Effector memory CD8-positive, alpha-beta T cell (primary cell): ENCODE measurements around the gene C2CD5.
A peak's percentile ranks its signal among the peaks of the same experiment; 100 is the strongest.
"Not testable (repeated sequence)": the region's sequence is repeated elsewhere in the genome, so short reads cannot be mapped to it uniquely, and the experiment has no call there.

ENCODE experiments used
- ATAC-seq: fragments of 150-1000 bp; cut with Tn5 transposase; replicated peaks from 2 replicates; pipeline ENCODE4 v1.10.0; 2021; ENCODE audit warnings: mild to moderate bottlenecking, moderate library complexity
- DNase-seq, 3 experiments: peaks; one replicate each; pipeline ENCODE4 v3.0.0; 2021
- H3K27ac Mint-ChIP-seq, 2 donors: one replicate each; pipeline ENCODE4 v1.8.0; 2022; ENCODE audit warnings: mild to moderate bottlenecking in 2 of 2, mixed read lengths in 2 of 2, moderate library complexity in 2 of 2
- H3K27me3 Mint-ChIP-seq, 2 donors: one replicate each; pipeline ENCODE4 v1.8.0; 2022; ENCODE audit warnings: mixed read lengths in 2 of 2
- H3K36me3 Mint-ChIP-seq: one replicate; pipeline ENCODE4 v1.8.0; 2022; ENCODE audit warnings: mild to moderate bottlenecking, moderate library complexity, mixed read lengths; ENCODE audit not compliant: insufficient read depth
- H3K4me1 Mint-ChIP-seq, 2 donors: one replicate each; pipeline ENCODE4 v1.8.0; 2022; ENCODE audit warnings: low read depth in 2 of 2, mixed read lengths in 2 of 2
- H3K4me3 Mint-ChIP-seq, 2 donors: one replicate each; pipeline ENCODE4 v1.8.0; 2022; ENCODE audit warnings: mild to moderate bottlenecking in 2 of 2, mixed read lengths in 2 of 2, moderate library complexity in 2 of 2
- H3K9me3 Mint-ChIP-seq, 2 donors: one replicate each; pipeline ENCODE4 v1.8.0; 2022; ENCODE audit warnings: mixed read lengths in 2 of 2

C2CD5 gene

GRCh38 chr12:22457085-22457484 lies 87.3 kb downstream of the C2CD5 start:
- Mint-ChIP-seq H3K4me3 (no peak overlapping the region), H3K27ac (no peak overlapping the region), H3K36me3 (peaks cover 7% of the 10 kb centered on the region), H3K9me3 (no peaks in the 10 kb centered on the region), H3K27me3 (no peaks in the 10 kb centered on the region), H3K4me1 (peaks cover 0 to 4% of the 10 kb centered on the region in 2 donors)
- DNase-seq, result no peak
- ATAC-seq, result no peak

- no peak for ATAC-seq
- DNase-seq, result no peak
- no peak overlapping the region for H3K4me3 Mint-ChIP-seq
- peaks cover 12% of the 10 kb centered on the region for H3K36me3 Mint-ChIP-seq
- H3K4me1 Mint-ChIP-seq, result no peaks in the 10 kb centered on the region
- H3K27ac Mint-ChIP-seq, result no peak overlapping the region
- no peaks in the 10 kb centered on the region for H3K9me3 Mint-ChIP-seq
- no peaks in the 10 kb centered on the region for H3K27me3 Mint-ChIP-seq
Measured at GRCh38 chr12:22453511-22453910, 90.8 kb downstream of the C2CD5 start.

DNA sequence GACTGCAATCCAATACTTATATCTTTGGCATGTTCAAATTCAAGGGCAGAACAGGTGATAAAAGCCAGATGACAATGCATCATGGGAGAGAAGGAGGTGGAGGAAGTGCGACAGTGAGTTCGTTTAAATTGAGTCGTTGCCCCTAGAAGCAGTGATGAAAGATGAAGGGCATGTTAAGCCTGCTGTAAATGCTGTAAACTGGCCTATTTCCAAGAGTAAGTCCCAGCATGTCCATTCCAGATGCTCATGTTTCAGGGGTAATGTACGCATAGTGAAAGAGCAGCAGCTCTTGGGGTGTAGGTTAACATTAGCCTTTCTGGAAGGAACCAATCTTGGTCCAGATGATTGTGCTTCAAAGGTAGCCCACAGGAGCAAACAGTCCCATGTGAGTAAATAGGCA lies 97.1 kb downstream of the C2CD5 start:
- Mint-ChIP-seq H3K27me3 (no peaks in the 10 kb centered on the region), H3K4me3 (no peak overlapping the region), H3K27ac (no peak overlapping the region), H3K9me3 (no peaks in the 10 kb centered on the region), H3K36me3 (peaks cover 6% of the 10 kb centered on the region), H3K4me1 (peaks cover 0 to 5% of the 10 kb centered on the region in 2 donors)
- ATAC-seq, result no peak
- no peak for DNase-seq

GRCh38 chr12:22444317-22444665 lies 100.1 kb downstream of the C2CD5 start:
- not testable (repeated sequence) for H3K27me3 Mint-ChIP-seq, DNase-seq, H3K4me3 Mint-ChIP-seq, H3K9me3 Mint-ChIP-seq, H3K4me1 Mint-ChIP-seq, ATAC-seq, H3K36me3 Mint-ChIP-seq, H3K27ac Mint-ChIP-seq

GRCh38 chr12:22443379-22444316 lies 100.7 kb downstream of the C2CD5 start:
- Mint-ChIP-seq H3K9me3 (no peaks in the 10 kb centered on the region), H3K4me1 (peaks cover 0 to 5% of the 10 kb centered on the region in 2 donors), H3K27ac (no peak overlapping the region), H3K27me3 (no peaks in the 10 kb centered on the region), H3K4me3 (no peak overlapping the region), H3K36me3 (no peaks in the 10 kb centered on the region)
- ATAC-seq (peak; percentile 100), DNase-seq (peak; percentile 50 to 56 (median 52))

GRCh38 chr12:22437031-22437806 lies 107.1 kb downstream of the C2CD5 start:
- no peaks in the 10 kb centered on the region for H3K4me1 Mint-ChIP-seq
- no peak overlapping the region for H3K27ac Mint-ChIP-seq
- no peak for DNase-seq
- no peak overlapping the region for H3K4me3 Mint-ChIP-seq
- no peaks in the 10 kb centered on the region for H3K9me3 Mint-ChIP-seq
- H3K27me3 Mint-ChIP-seq, result no peaks in the 10 kb centered on the region
- ATAC-seq, result no peak
- H3K36me3 Mint-ChIP-seq, result no peaks in the 10 kb centered on the region

DNA sequence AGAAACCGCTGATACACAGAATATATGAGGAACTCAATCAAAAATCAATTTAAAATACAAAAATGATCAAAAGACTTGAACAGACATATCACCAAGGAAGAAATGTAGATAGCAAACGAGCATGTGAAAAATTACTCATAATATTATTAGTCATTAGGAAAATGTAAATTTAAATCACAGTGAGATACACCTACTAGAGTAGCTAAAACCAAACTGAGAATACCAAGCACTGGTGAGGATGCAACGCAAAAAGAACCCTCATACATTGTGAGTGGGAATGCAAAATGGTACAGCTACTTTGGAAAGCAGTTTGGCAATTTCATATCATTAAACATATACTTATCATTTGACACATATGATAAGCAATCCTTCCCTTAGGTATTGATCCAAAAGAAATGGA lies 108.8 kb downstream of the C2CD5 start:
- Mint-ChIP-seq H3K4me3 (no peak overlapping the region), H3K36me3 (peaks cover 3% of the 10 kb centered on the region), H3K27ac (no peak overlapping the region), H3K27me3 (no peaks in the 10 kb centered on the region), H3K9me3 (no peaks in the 10 kb centered on the region), H3K4me1 (peaks cover 4 to 5% of the 10 kb centered on the region in 2 donors)
- ATAC-seq (no peak), DNase-seq (no peak)

DNA sequence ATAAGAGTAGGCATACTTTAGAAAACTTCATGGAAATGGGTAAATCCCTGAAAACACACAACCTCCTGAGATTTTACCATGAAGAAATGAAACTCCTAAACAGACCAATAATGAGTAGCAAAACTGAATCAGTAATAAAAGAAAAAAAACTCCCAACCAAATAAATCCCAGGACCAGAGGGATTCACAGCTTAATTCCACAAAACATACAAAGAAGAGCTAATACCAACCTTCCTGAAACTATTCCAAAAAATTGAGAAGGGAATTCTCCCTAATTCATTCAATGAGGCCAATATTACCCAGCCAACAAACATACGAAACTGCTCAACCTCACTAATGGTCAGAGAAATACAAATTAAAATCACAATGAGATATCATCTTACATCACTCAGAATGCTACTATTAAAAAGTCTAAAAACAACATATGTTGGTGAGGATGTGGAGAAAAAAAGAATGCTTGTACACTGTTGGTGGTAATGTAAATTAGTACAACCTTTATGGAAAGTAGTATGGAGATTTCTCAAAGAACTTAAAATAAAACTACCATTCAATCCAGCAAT lies 112.6 kb downstream of the C2CD5 start:
- no peak overlapping the region for H3K27ac Mint-ChIP-seq
- H3K4me3 Mint-ChIP-seq, result no peak overlapping the region
- H3K4me1 Mint-ChIP-seq, result peaks cover 4 to 5% of the 10 kb centered on the region in 2 donors
- no peaks in the 10 kb centered on the region for H3K9me3 Mint-ChIP-seq
- ATAC-seq (no peak), DNase-seq (no peak)
- peaks cover 3% of the 10 kb centered on the region for H3K36me3 Mint-ChIP-seq
- no peaks in the 10 kb centered on the region for H3K27me3 Mint-ChIP-seq

DNA sequence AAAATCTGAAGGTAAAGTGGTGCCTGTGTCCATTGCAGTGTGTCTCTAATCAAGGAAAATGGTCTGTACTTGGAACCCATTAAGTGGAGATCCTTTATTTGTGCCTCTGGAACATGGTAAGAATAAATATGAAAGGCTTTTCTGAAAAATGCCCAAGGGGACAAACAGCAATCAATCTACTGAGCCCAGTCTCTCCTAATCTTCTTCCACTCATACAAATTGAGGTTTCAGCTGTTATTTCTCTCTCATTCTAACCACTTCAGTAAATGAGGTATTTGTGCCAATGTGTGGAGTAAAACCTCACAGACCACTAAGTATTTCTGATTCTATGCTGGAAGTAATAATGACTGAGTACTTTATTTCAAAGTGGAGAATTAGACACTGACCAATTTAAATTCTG lies 127.5 kb downstream of the C2CD5 start:
- H3K4me1 Mint-ChIP-seq, result peaks cover 5 to 19% of the 10 kb centered on the region in 2 donors
- no peaks in the 10 kb centered on the region for H3K27me3 Mint-ChIP-seq

DNA sequence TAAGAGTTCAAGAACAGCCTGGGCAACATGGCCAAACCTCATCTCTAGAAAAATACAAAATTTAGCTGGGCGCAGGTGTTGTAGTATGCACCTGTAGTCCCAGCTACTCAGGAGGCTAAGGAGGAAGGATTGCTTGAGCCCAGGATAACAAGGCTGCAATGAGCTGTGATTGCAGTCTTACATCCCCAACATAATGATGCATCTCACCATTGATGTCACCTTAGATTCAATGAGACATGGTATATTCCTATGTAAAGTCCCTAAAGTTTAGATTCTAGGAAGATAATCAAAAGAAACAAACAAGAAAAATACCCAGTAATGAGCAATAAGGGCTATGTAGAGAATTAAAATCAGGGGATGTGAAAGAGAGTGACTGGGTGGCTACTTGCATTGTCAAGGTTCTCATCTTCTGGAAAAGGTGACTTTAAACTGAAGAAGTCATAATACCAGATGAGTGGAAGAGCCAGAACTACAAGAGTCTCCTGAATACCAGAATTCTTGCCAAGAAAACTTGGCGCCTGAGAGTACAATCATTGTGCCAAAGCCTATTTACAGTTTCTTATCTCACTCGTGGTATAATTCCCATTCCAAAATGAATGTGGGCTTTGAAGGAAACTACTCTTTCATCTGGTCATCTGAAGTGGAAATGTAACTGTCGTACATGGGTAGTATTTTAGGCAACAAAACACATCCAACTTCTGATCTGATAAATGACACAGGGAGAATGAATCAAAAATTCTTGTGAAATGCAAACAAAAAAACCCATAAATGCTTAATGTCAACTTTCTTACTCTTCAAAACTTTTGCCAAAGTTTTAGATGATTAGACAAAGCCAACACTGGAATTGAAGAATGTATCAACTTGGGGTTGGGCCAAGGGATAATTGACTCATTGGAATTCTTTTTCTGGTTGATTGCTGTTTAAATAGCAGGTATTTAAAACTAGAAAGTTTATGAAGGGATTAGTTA lies 128.7 kb downstream of the C2CD5 start:
- no peak overlapping the region for H3K4me3 Mint-ChIP-seq
- DNase-seq, result no peak
- no peaks in the 10 kb centered on the region for H3K27me3 Mint-ChIP-seq

More for the DNA sequence above, 127.5 kb downstream of the C2CD5 start:
- DNase-seq (no peak), ATAC-seq (peak; percentile 43)
- H3K4me3 Mint-ChIP-seq, result no peak overlapping the region
- H3K27ac Mint-ChIP-seq, result no peak overlapping the region
- no peaks in the 10 kb centered on the region for H3K9me3 Mint-ChIP-seq
- H3K36me3 Mint-ChIP-seq, result no peaks in the 10 kb centered on the region

GRCh38 chr12:22414742-22415141 lies 129.6 kb downstream of the C2CD5 start:
- ATAC-seq, result no peak
- DNase-seq, result no peak
- no peaks in the 10 kb centered on the region for H3K27me3 Mint-ChIP-seq
- H3K27ac Mint-ChIP-seq, result no peak overlapping the region
- peaks cover 5% of the 10 kb centered on the region for H3K36me3 Mint-ChIP-seq
- H3K4me3 Mint-ChIP-seq, result no peak overlapping the region
- no peaks in the 10 kb centered on the region for H3K9me3 Mint-ChIP-seq
- H3K4me1 Mint-ChIP-seq, result peaks cover 13 to 33% of the 10 kb centered on the region in 2 donors

More for the DNA sequence above, 128.7 kb downstream of the C2CD5 start:
- Mint-ChIP-seq H3K9me3 (no peaks in the 10 kb centered on the region), H3K4me1 (peaks cover 10 to 26% of the 10 kb centered on the region in 2 donors), H3K36me3 (no peaks in the 10 kb centered on the region), H3K27ac (peak overlapping the region in 1 of 2 donors; percentile 11)
- no peak for ATAC-seq

DNA sequence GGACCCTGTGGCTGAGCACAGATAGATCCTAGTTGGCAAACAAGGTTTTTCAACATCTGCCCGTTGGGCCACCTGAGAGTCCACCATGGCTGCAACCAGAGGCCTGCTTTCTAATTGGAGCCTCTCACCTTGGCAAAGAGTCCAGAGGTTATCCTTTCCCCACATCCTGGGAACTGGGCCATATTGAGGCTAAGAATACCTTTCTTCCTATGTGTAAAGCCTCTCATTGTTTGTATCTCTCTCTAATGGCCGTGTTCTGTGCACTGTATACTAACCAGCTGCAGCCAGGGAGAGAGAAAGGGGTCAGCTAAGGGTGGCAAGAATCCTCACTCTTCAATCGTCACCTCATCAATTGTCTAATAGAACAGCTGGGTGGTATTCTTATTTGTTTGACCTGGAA lies 130.8 kb downstream of the C2CD5 start:
- DNase-seq, result no peak

DNA sequence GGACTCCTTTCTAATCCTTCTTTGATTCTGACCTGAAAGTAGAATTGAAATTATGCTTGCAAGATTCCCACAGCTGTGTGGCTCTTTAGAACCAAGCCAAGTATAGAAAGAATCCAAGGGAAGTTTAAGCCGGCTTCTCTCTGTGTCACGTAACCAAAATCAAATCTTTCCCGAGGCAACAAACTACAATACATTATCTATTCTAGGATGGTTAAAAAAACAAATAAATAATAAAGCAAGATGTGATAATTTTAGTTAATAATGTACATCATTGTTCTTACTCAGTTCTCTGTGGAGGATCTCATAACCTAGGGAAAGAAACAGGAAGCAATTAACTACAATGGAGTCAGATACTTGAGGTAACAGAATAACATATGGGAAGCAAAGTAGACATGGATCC lies 131.8 kb downstream of the C2CD5 start:
- Mint-ChIP-seq H3K27ac (peak overlapping the region; percentile 67 to 100), H3K27me3 (no peaks in the 10 kb centered on the region), H3K36me3 (peaks cover 12% of the 10 kb centered on the region), H3K9me3 (no peaks in the 10 kb centered on the region), H3K4me3 (peak overlapping the region; percentile 48 to 97), H3K4me1 (peaks cover 27 to 51% of the 10 kb centered on the region in 2 donors)
- ATAC-seq (no peak), DNase-seq (no peak)

More for the DNA sequence above, 130.8 kb downstream of the C2CD5 start:
- no peak for ATAC-seq
- H3K27ac Mint-ChIP-seq, result no peak overlapping the region
- peaks cover 24 to 44% of the 10 kb centered on the region in 2 donors for H3K4me1 Mint-ChIP-seq
- no peaks in the 10 kb centered on the region for H3K27me3 Mint-ChIP-seq
- peak overlapping the region in 1 of 2 donors; percentile 12 for H3K4me3 Mint-ChIP-seq
- no peaks in the 10 kb centered on the region for H3K9me3 Mint-ChIP-seq
- peaks cover 12% of the 10 kb centered on the region for H3K36me3 Mint-ChIP-seq
